ENCODE measurements around the gene TRPM4. TPM values are rescaled to one million over a fixed set of nuclear protein-coding genes. Genes with fewer than 3 reads are reported as not detected.

TRPM4 gene
- total and polyA plus RNA-seq, 5 donors = 28.3 to 36.4 (median 32.5) TPM

DNA sequence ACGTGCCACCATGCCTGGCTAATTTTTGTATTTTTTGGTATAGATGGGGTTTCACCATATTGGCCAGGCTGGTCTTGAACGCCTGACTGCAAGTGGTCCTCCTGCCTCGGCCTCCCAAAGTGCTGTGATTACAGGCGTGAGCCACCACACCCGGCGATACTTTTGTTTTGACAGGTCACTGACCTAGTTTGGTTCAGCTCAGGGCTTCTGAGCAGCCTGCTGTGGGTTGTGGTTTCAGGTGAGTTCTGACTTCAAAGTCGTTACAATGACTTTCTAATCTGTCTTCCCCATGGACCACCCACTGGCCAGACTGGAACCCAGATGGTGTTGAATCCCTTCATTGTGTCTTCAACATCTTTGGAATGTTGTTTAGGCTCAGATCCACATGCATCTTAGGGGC is 73.8 kb downstream of the TRPM4 start:
- H3K9me3 ChIP-seq (ENCODE audit: control insufficient read depth, low read length) = no peaks in the 10 kb centered on the region
- H3K27me3 ChIP-seq (ENCODE audit: control insufficient read depth, insufficient read depth) = no peaks in the 10 kb centered on the region
- ATAC-seq = no peak
- intact Hi-C loops (cut with DNase I) = no loop called here
- no peak overlapping the region for H3K4me3 ChIP-seq (ENCODE audit: low read length)
- H3K27ac ChIP-seq (ENCODE audit: low read length) = no peak overlapping the region
- 87% methylated on average over 7 of the region's 7 CpGs for WGBS
- DNase-seq = no peak
- no peaks in the 10 kb centered on the region for H3K4me1 ChIP-seq (ENCODE audit: control insufficient read depth, insufficient read depth, low read length)

DNA sequence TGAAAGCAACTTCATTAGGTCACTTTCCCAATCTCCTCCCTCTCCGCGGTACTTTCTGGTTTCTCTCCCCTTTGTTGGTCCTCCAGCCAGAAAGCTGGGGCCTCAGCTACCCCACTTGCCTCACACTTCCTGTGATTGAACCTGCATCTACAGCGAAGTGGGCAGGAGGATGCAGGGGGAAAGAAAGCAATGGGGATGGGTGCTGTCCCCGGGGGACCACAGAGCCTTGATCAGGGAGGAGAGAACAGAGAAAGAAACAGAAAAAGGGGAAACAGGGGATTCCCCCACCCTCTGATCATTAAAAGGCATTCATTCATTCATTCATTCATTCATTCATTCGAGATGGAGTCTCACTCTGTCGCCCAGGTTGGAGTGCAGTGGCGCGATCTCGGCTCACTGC is 74.2 kb downstream of the TRPM4 start:
- no peaks in the 10 kb centered on the region for H3K4me1 ChIP-seq (ENCODE audit: control insufficient read depth, insufficient read depth, low read length)
- no peak overlapping the region for H3K27ac ChIP-seq (ENCODE audit: low read length)
- ATAC-seq (no peak), DNase-seq (no peak)
- H3K27me3 ChIP-seq (ENCODE audit: control insufficient read depth, insufficient read depth) = no peaks in the 10 kb centered on the region
- WGBS = 82% methylated on average over 9 of the region's 9 CpGs
- no peak overlapping the region for H3K4me3 ChIP-seq (ENCODE audit: low read length)
- intact Hi-C loops (cut with DNase I) = no loop called here
- H3K9me3 ChIP-seq (ENCODE audit: control insufficient read depth, low read length) = no peaks in the 10 kb centered on the region

DNA sequence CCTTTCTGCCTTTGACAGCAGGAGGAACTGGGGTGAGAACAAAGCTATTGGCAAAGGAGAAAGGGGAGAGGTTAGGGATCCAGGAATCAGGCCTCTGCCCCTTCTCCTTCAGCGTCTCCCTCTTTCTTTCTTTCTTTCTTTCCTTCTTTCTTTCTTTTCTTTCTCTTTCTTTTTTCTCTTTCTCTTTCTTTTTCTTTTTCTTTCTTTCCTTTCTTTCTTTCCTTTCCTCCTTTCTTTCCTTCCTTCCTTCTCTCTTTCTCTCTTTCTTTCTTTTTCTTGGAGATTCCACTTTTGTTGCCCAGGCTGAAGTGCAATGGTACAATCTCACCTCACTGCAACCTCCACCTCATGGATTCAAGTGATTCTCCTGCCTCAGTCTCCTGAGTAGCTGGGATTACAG is 75.6 kb downstream of the TRPM4 start:
- intact Hi-C loops (cut with DNase I) = no loop called here
- no peak for ATAC-seq
- Histone ChIP-seq H3K27ac (ENCODE audit: low read length) (no peak overlapping the region), H3K27me3 (ENCODE audit: control insufficient read depth, insufficient read depth) (no peaks in the 10 kb centered on the region), H3K4me1 (ENCODE audit: control insufficient read depth, insufficient read depth, low read length) (no peaks in the 10 kb centered on the region), H3K9me3 (ENCODE audit: control insufficient read depth, low read length) (no peaks in the 10 kb centered on the region), H3K4me3 (ENCODE audit: low read length) (no peak overlapping the region)
- 87% methylated on average over 1 of the region's 1 CpG for WGBS
- no peak for DNase-seq

- intact Hi-C loops (cut with DNase I) = no loop called here
These were observed 84.2 kb downstream of the TRPM4 start for GRCh38 chr19:49241769-49242168.

GRCh38 chr19:49243129-49243528 is 85.5 kb downstream of the TRPM4 start:
- Histone ChIP-seq H3K9me3 (ENCODE audit: control insufficient read depth, low read length) (no peaks in the 10 kb centered on the region), H3K27ac (ENCODE audit: low read length) (no peak overlapping the region), H3K4me1 (ENCODE audit: control insufficient read depth, insufficient read depth, low read length) (no peaks in the 10 kb centered on the region), H3K4me3 (ENCODE audit: low read length) (no peak overlapping the region), H3K27me3 (ENCODE audit: control insufficient read depth, insufficient read depth) (no peaks in the 10 kb centered on the region)
- no peak for ATAC-seq
- intact Hi-C loops (cut with DNase I) = no loop called here
- no peak for DNase-seq
- WGBS = 46% methylated on average over 6 of the region's 6 CpGs

More at GRCh38 chr19:49241769-49242168, 84.2 kb downstream of the TRPM4 start:
- no peaks in the 10 kb centered on the region for H3K4me1 ChIP-seq (ENCODE audit: control insufficient read depth, insufficient read depth, low read length)
- DNase-seq (no peak), ATAC-seq (no peak)
- H3K27me3 ChIP-seq (ENCODE audit: control insufficient read depth, insufficient read depth) = no peaks in the 10 kb centered on the region
- no peaks in the 10 kb centered on the region for H3K9me3 ChIP-seq (ENCODE audit: control insufficient read depth, low read length)
- 88% methylated on average over 7 of the region's 7 CpGs for WGBS
- H3K27ac ChIP-seq (ENCODE audit: low read length) = no peak overlapping the region
- no peak overlapping the region for H3K4me3 ChIP-seq (ENCODE audit: low read length)

- intact Hi-C loops (cut with DNase I) = no loop called here
These were observed 86.1 kb downstream of the TRPM4 start for GRCh38 chr19:49243726-49244125.

GRCh38 chr19:49244256-49244655 is 86.7 kb downstream of the TRPM4 start:
- no peaks in the 10 kb centered on the region for H3K4me1 ChIP-seq (ENCODE audit: control insufficient read depth, insufficient read depth, low read length)
- no peak overlapping the region for H3K4me3 ChIP-seq (ENCODE audit: low read length)
- ATAC-seq (no peak), DNase-seq (no peak)
- intact Hi-C loops (cut with DNase I) = no loop called here
- H3K9me3 ChIP-seq (ENCODE audit: control insufficient read depth, low read length) = no peaks in the 10 kb centered on the region
- 94% methylated on average over 9 of the region's 9 CpGs for WGBS
- no peak overlapping the region for H3K27ac ChIP-seq (ENCODE audit: low read length)
- H3K27me3 ChIP-seq (ENCODE audit: control insufficient read depth, insufficient read depth) = no peaks in the 10 kb centered on the region

More at GRCh38 chr19:49243726-49244125, 86.1 kb downstream of the TRPM4 start:
- DNase-seq (no peak), ATAC-seq (no peak)
- Histone ChIP-seq H3K27me3 (ENCODE audit: control insufficient read depth, insufficient read depth) (no peaks in the 10 kb centered on the region), H3K4me1 (ENCODE audit: control insufficient read depth, insufficient read depth, low read length) (no peaks in the 10 kb centered on the region), H3K27ac (ENCODE audit: low read length) (no peak overlapping the region), H3K9me3 (ENCODE audit: control insufficient read depth, low read length) (no peaks in the 10 kb centered on the region), H3K4me3 (ENCODE audit: low read length) (no peak overlapping the region)
- WGBS = 84% methylated on average over 11 of the region's 11 CpGs

DNA sequence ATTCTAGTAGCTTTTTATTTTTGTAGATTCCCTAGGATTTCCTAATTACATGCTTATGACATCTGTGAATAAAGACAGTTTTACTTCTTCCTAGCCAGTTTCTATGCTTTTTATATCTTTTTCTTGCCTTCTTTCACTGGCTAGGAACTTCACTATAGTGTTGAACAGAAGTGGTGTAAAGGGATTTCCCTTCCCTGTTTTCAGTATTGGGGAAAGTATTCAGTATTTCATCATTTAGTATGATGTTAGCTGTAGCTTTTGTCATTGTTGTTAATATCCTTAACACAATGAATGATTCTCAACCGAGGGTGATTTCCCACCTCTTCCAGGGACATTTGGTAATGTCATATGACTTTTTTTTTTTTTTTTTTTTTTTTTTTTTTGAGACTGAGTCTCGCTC is 90.1 kb downstream of the TRPM4 start:
- ATAC-seq = no peak
- Histone ChIP-seq H3K4me1 (ENCODE audit: control insufficient read depth, insufficient read depth, low read length) (no peaks in the 10 kb centered on the region), H3K9me3 (ENCODE audit: control insufficient read depth, low read length) (no peaks in the 10 kb centered on the region), H3K27me3 (ENCODE audit: control insufficient read depth, insufficient read depth) (no peaks in the 10 kb centered on the region), H3K4me3 (ENCODE audit: low read length) (no peak overlapping the region), H3K27ac (ENCODE audit: low read length) (no peak overlapping the region)
- intact Hi-C loops (cut with DNase I) = no loop called here
- 74% methylated on average over 2 of the region's 2 CpGs for WGBS
- no peak for DNase-seq

GRCh38 chr19:49249933-49250332 is 92.3 kb downstream of the TRPM4 start:
- H3K27me3 ChIP-seq (ENCODE audit: control insufficient read depth, insufficient read depth) = no peaks in the 10 kb centered on the region
- WGBS = 85% methylated on average over 2 of the region's 2 CpGs
- H3K4me3 ChIP-seq (ENCODE audit: low read length) = no peak overlapping the region
- no peaks in the 10 kb centered on the region for H3K9me3 ChIP-seq (ENCODE audit: control insufficient read depth, low read length)
- H3K27ac ChIP-seq (ENCODE audit: low read length) = no peak overlapping the region
- intact Hi-C loops (cut with DNase I) = no loop called here
- H3K4me1 ChIP-seq (ENCODE audit: control insufficient read depth, insufficient read depth, low read length) = no peaks in the 10 kb centered on the region
- DNase-seq (no peak), ATAC-seq (no peak)

DNA sequence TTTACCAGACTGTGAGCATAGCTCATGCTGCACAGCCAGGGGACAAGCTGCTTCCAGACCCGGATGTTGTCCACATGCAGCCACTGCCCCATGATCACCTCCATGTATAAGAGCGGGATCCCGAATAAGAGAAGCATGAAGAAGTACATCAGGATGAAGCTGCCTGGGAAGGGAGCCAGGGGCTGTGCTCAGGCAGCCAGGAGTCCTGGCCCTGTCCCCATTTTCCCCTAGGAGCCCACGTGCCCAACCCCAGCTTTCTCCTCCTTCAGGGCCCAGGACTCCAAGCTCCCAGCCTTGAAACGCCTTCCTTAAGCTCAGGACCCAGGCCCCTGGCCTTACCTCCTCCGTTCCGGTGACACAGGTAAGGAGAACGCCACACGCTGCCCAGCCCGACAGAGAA is 98.1 kb downstream of the TRPM4 start:
- H3K4me3 ChIP-seq (ENCODE audit: low read length) = no peak overlapping the region
- H3K4me1 ChIP-seq (ENCODE audit: control insufficient read depth, insufficient read depth, low read length) = no peaks in the 10 kb centered on the region
- H3K27ac ChIP-seq (ENCODE audit: low read length) = no peak overlapping the region
- H3K9me3 ChIP-seq (ENCODE audit: control insufficient read depth, low read length) = no peaks in the 10 kb centered on the region
- no peaks in the 10 kb centered on the region for H3K27me3 ChIP-seq (ENCODE audit: control insufficient read depth, insufficient read depth)
- intact Hi-C loops (cut with DNase I) = no loop called here
- no peak for DNase-seq
- 79% methylated on average over 10 of the region's 10 CpGs for WGBS
- ATAC-seq = no peak

DNA sequence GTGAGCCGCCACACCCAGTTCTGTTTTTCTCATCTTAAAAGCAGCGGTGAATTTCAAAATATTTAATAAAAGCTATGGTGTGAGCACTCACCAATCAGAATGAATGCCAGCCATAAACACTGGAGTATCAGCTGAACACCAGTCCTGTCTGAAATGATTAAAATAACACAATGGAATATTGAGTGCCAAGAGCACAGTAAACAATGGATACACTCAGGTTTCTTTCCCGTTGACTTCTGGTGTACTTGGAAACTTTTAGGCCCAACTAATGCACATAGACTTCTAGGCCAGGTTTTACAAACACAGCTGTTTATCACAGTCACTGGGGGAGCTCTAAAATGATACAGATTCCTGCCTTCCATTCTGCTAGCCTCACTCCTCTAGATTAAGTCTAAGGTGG is 99.1 kb downstream of the TRPM4 start:
- no peaks in the 10 kb centered on the region for H3K27me3 ChIP-seq (ENCODE audit: control insufficient read depth, insufficient read depth)
- WGBS = 68% methylated on average over 3 of the region's 3 CpGs
- H3K9me3 ChIP-seq (ENCODE audit: control insufficient read depth, low read length) = no peaks in the 10 kb centered on the region
- no peaks in the 10 kb centered on the region for H3K4me1 ChIP-seq (ENCODE audit: control insufficient read depth, insufficient read depth, low read length)
- H3K27ac ChIP-seq (ENCODE audit: low read length) = no peak overlapping the region
- no peak overlapping the region for H3K4me3 ChIP-seq (ENCODE audit: low read length)
- no peak for DNase-seq
- intact Hi-C loops (cut with DNase I) = no loop called here
- no peak for ATAC-seq
